GM23338 (cell line): ENCODE measurements around the gene ABCC1. TPM values are rescaled to one million over a fixed set of nuclear protein-coding genes. Genes with fewer than 3 reads are reported as not detected.

Experiments
- ATAC-seq: fragments of 200-7000 bp; cut with Tn5 transposase; 3 replicates; pipeline ENCODE4 v1.9.1; 2020
- DNase-seq: peaks from one replicate; pipeline ENCODE4 v3.0.0-alpha.2; 2015; ENCODE audit warnings: low spot score
- H2AFZ ChIP-seq: fragments of 200-600 bp; sonication (generic); 2 replicates; pipeline ENCODE4 v1.8.0; 2016; ENCODE audit warnings: antibody characterized with exemption, mild to moderate bottlenecking, moderate library complexity
- H3F3A ChIP-seq: fragments of 200-600 bp; sonication (generic); replicated peaks from 2 replicates; pipeline ENCODE4 v1.8.0; 2017; ENCODE audit warnings: antibody characterized with exemption, mixed run types, low read depth
- H3K27ac ChIP-seq: fragments of 200-600 bp; sonication (generic); 2 replicates; pipeline ENCODE4 v1.6.1; 2016; ENCODE audit warnings: low read depth
- H3K27me3 ChIP-seq: fragments of 200-600 bp; sonication (generic); 2 replicates; pipeline ENCODE4 v1.8.0; 2016; ENCODE audit warnings: mild to moderate bottlenecking, mixed run types, moderate library complexity; ENCODE audit not compliant: insufficient read depth
- H3K36me3 ChIP-seq: fragments of 200-600 bp; sonication (generic); 2 replicates; pipeline ENCODE4 v1.8.0; 2016; ENCODE audit warnings: mild to moderate bottlenecking; ENCODE audit not compliant: insufficient read depth
- H3K4me1 ChIP-seq: fragments of 200-600 bp; sonication (generic); 2 replicates; pipeline ENCODE4 v1.8.0; 2016; ENCODE audit warnings: mild to moderate bottlenecking, moderate library complexity; ENCODE audit not compliant: insufficient read depth
- H3K4me2 ChIP-seq: fragments of 200-600 bp; sonication (generic); 2 replicates; pipeline ENCODE4 v1.7.1; 2017; ENCODE audit warnings: mixed run types
- H3K4me3 ChIP-seq: fragments of 200-600 bp; sonication (generic); 2 replicates; pipeline ENCODE4 v1.6.1; 2016; ENCODE audit warnings: mixed run types
- H3K79me2 ChIP-seq: fragments of 200-600 bp; sonication (generic); replicated peaks from 2 replicates; pipeline ENCODE4 v1.8.0; 2017; ENCODE audit warnings: mild to moderate bottlenecking; ENCODE audit not compliant: insufficient read depth
- H3K9me2 ChIP-seq: fragments of 200-600 bp; sonication (generic); 2 replicates; pipeline ENCODE4 v1.8.0; 2017; ENCODE audit not compliant: insufficient read depth
- H4K20me1 ChIP-seq: fragments of 200-600 bp; sonication (generic); replicated peaks from 2 replicates; pipeline ENCODE4 v1.8.0; 2017; ENCODE audit warnings: mild to moderate bottlenecking; ENCODE audit not compliant: insufficient read depth
- H3K27ac Mint-ChIP-seq: 2 replicates; pipeline ENCODE4 v1.8.0; 2020; ENCODE audit warnings: inconsistent platforms, mild to moderate bottlenecking, moderate library complexity, mixed read lengths
- H3K27me3 Mint-ChIP-seq: 3 replicates; pipeline ENCODE4 v1.8.0; 2022; ENCODE audit warnings: low read depth, mild to moderate bottlenecking, moderate library complexity, mixed read lengths, inconsistent platforms; ENCODE audit not compliant: insufficient read depth, poor library complexity
- H3K36me3 Mint-ChIP-seq: 3 replicates; pipeline ENCODE4 v1.8.0; 2021; ENCODE audit warnings: low read depth, mild to moderate bottlenecking, inconsistent platforms, moderate library complexity, mixed read lengths
- H3K4me1 Mint-ChIP-seq: 3 replicates; pipeline ENCODE4 v1.8.0; 2020; ENCODE audit warnings: mild to moderate bottlenecking, inconsistent platforms, mixed read lengths
- H3K4me3 Mint-ChIP-seq: 3 replicates; pipeline ENCODE4 v1.8.0; 2021; ENCODE audit warnings: moderate library complexity, mild to moderate bottlenecking, inconsistent platforms, mixed read lengths
- H3K9me3 Mint-ChIP-seq: 3 replicates; pipeline ENCODE4 v1.8.0; 2020; ENCODE audit warnings: moderate library complexity, mild to moderate bottlenecking, inconsistent platforms, mixed read lengths
- CREB1 ChIP-seq: fragments of 250-450 bp; sonication (Bioruptor Pico); IDR thresholded peaks from 2 replicates; pipeline ENCODE4 v1.5.0; 2020; ENCODE audit warnings: low read depth, mild to moderate bottlenecking, moderate library complexity
- EZH2 ChIP-seq: fragments of 200-600 bp; sonication (generic); IDR thresholded peaks from one replicate; pipeline ENCODE4 v1.8.0; 2017; ENCODE audit warnings: antibody characterized with exemption, mild to moderate bottlenecking, low read depth; ENCODE audit not compliant: unreplicated experiment
- EZH2phosphoT487 ChIP-seq: fragments of 200-600 bp; sonication (generic); IDR thresholded peaks from one replicate; pipeline ENCODE4 v1.8.1; 2018; ENCODE audit warnings: antibody characterized with exemption; ENCODE audit not compliant: unreplicated experiment
- JUNB ChIP-seq: IDR thresholded peaks from one replicate; pipeline ENCODE4 v1.6.1; 2016; ENCODE audit warnings: antibody characterized with exemption; ENCODE audit not compliant: unreplicated experiment
- NANOG ChIP-seq: IDR thresholded peaks from 2 replicates; pipeline ENCODE4 v1.6.1; 2016; ENCODE audit warnings: antibody characterized with exemption, borderline replicate concordance
- STAT1 ChIP-seq: IDR thresholded peaks from one replicate; pipeline ENCODE4 v1.6.1; 2016; ENCODE audit warnings: antibody characterized with exemption; ENCODE audit not compliant: unreplicated experiment
- ZNF114 ChIP-seq: fragments of 250-450 bp; sonication (Bioruptor Pico); IDR thresholded peaks from 2 replicates; pipeline ENCODE4 v1.5.0; 2020; ENCODE audit warnings: mild to moderate bottlenecking, moderate library complexity
- ZNF331 ChIP-seq: fragments of 250-450 bp; sonication (Bioruptor Pico); IDR thresholded peaks from 2 replicates; pipeline ENCODE4 v1.5.0; 2020; ENCODE audit warnings: low read depth, mild to moderate bottlenecking, moderate library complexity
- ZNF462 ChIP-seq: fragments of 250-450 bp; sonication (Bioruptor Pico); IDR thresholded peaks from 2 replicates; pipeline ENCODE4 v1.5.0; 2020; ENCODE audit warnings: mild to moderate bottlenecking, moderate library complexity
- polyA plus RNA-seq: library from polyadenylated mRNA; unstranded; fragments of >200 nt; fragmentation: Nextera tagmentation; extraction: Ambion mirVana; gene quantifications from 2 replicates; pipeline ENCODE4 v1.2.1, GENCODE V29; 2016
- total RNA-seq: library from RNA; depleted of rRNA; stranded (reverse); fragments of >200 nt; shearing (Covaris generic); gene quantifications from 2 replicates; pipeline ENCODE4 v1.2.3, GENCODE V29; 2014
- TF ChIP-seq, protein P1 (sequence below): IDR thresholded peaks from 2 replicates; pipeline ENCODE4 v1.6.1; 2016; ENCODE audit warnings: antibody characterized with exemption
- TF ChIP-seq, protein P2 (sequence below): IDR thresholded peaks from one replicate; pipeline ENCODE4 v1.6.1; 2018; ENCODE audit warnings: antibody characterized with exemption; ENCODE audit not compliant: unreplicated experiment

The ABCC1 gene
- total and polyA plus RNA-seq, 2 experiments from 2014 or later, result 11.0 to 46.6 TPM

DNA sequence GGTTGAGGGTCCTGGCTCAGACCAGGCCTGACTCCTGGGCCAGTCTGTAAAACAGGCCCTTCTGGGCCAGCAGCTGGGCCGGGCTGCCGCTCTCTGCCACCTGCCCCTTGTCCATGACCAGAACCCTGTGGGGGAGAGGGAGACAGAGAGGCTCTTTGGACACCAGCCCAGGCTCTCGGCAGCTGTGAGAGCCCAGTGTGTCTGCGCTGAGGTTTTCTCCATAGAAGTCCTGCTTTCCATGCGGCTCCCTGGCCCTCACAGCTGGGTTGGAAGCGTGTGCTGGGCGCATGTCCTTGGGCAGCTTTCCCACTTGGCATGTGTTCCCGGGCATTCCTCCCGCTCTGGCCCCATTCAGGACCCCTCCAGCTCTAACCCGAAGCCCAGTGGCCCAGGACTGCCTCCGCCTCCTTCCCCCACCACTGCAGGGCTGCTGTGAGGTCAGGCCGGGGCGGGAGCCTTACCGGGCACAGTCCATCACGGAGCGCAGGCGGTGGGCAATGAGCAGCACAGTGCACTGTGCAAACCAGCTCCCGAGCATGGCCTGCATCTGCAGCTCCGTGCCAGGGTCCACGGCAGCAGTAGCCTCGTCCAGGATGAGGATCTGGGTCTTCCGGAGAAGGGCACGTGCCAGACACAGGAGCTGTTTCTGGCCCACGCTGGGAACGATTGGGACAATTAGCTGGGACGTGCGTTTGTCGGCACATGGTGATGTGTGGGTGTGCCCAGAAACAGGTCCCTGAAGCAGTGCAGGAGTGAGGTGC, 200.9 kb downstream of the ABCC1 start:
- Histone ChIP-seq H3K36me3 (no peaks in the 10 kb centered on the region), H4K20me1 (0 out of 2 replicates have a peak, but pooled peaks cover 3% of the 10 kb centered on the region), H3K27ac (no peak overlapping the region), H3K4me3 (no peak overlapping the region), H3K9me2 (no peaks in the 10 kb centered on the region), H3F3A (no peaks in the 10 kb centered on the region), H3K4me2 (no peak overlapping the region), H2AFZ (no peak overlapping the region), H3K4me1 (peaks cover 3% of the 10 kb centered on the region; the same call in 1 of the 2 replicates), H3K79me2 (no peaks in the 10 kb centered on the region), H3K27me3 (no peaks in the 10 kb centered on the region)
- TF ChIP-seq STAT1 (no peak), EZH2phosphoT487 (no peak)
- DNase-seq, result peak; percentile 28
- peaks cover 3% of the 10 kb centered on the region for H3K4me1 Mint-ChIP-seq
- H3K9me3 Mint-ChIP-seq, result no peaks in the 10 kb centered on the region; the same call in 2 of the 3 replicates
- H3K36me3 Mint-ChIP-seq, result peaks cover 4% of the 10 kb centered on the region; the same call in 2 of the 3 replicates
- peaks cover 17% of the 10 kb centered on the region for H3K27me3 Mint-ChIP-seq
- H3K4me3 Mint-ChIP-seq, result no peak overlapping the region
- peak; percentile 52 for ATAC-seq
- H3K27ac Mint-ChIP-seq, result no peak overlapping the region

- no peaks in the 10 kb centered on the region for H3K27me3 ChIP-seq
- ATAC-seq, result no peak
- no peak overlapping the region for H3K4me3 ChIP-seq
- no peak overlapping the region for H2AFZ ChIP-seq
- Mint-ChIP-seq H3K36me3 (no peaks in the 10 kb centered on the region), H3K4me3 (no peak overlapping the region), H3K9me3 (no peaks in the 10 kb centered on the region; the same call in 2 of the 3 replicates), H3K27ac (no peak overlapping the region), H3K27me3 (peaks cover 17% of the 10 kb centered on the region), H3K4me1 (peaks cover 3% of the 10 kb centered on the region)
- no peaks in the 10 kb centered on the region for H3F3A ChIP-seq
- H3K79me2 ChIP-seq, result no peaks in the 10 kb centered on the region
- H3K4me2 ChIP-seq, result no peak overlapping the region
- H3K36me3 ChIP-seq, result no peaks in the 10 kb centered on the region
- DNase-seq, result no peak
- H3K4me1 ChIP-seq, result peaks cover 3% of the 10 kb centered on the region; the same call in 1 of the 2 replicates
- 0 out of 2 replicates have a peak, but pooled peaks cover 2% of the 10 kb centered on the region for H3K9me2 ChIP-seq
- H4K20me1 ChIP-seq, result 0 out of 2 replicates have a peak, but pooled peaks cover 3% of the 10 kb centered on the region
- no peak overlapping the region for H3K27ac ChIP-seq
- TF ChIP-seq, protein P1, sequence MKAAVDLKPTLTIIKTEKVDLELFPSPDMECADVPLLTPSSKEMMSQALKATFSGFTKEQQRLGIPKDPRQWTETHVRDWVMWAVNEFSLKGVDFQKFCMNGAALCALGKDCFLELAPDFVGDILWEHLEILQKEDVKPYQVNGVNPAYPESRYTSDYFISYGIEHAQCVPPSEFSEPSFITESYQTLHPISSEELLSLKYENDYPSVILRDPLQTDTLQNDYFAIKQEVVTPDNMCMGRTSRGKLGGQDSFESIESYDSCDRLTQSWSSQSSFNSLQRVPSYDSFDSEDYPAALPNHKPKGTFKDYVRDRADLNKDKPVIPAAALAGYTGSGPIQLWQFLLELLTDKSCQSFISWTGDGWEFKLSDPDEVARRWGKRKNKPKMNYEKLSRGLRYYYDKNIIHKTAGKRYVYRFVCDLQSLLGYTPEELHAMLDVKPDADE, result no peak
- TF ChIP-seq ZNF331 (no peak), EZH2 (no peak), NANOG (no peak), JUNB (no peak), CREB1 (CRISPR knock-in tag) (no peak), STAT1 (no peak), ZNF114 (CRISPR knock-in tag) (no peak), ZNF462 (CRISPR knock-in tag) (no peak)
- TF ChIP-seq, protein P2, sequence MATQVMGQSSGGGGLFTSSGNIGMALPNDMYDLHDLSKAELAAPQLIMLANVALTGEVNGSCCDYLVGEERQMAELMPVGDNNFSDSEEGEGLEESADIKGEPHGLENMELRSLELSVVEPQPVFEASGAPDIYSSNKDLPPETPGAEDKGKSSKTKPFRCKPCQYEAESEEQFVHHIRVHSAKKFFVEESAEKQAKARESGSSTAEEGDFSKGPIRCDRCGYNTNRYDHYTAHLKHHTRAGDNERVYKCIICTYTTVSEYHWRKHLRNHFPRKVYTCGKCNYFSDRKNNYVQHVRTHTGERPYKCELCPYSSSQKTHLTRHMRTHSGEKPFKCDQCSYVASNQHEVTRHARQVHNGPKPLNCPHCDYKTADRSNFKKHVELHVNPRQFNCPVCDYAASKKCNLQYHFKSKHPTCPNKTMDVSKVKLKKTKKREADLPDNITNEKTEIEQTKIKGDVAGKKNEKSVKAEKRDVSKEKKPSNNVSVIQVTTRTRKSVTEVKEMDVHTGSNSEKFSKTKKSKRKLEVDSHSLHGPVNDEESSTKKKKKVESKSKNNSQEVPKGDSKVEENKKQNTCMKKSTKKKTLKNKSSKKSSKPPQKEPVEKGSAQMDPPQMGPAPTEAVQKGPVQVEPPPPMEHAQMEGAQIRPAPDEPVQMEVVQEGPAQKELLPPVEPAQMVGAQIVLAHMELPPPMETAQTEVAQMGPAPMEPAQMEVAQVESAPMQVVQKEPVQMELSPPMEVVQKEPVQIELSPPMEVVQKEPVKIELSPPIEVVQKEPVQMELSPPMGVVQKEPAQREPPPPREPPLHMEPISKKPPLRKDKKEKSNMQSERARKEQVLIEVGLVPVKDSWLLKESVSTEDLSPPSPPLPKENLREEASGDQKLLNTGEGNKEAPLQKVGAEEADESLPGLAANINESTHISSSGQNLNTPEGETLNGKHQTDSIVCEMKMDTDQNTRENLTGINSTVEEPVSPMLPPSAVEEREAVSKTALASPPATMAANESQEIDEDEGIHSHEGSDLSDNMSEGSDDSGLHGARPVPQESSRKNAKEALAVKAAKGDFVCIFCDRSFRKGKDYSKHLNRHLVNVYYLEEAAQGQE, result no peak
Measured at GRCh38 chr16:16150878-16151152, 201.4 kb downstream of the ABCC1 start.
